HFFc6 (cell line): ENCODE data around the gene ECM1. TPM values are rescaled to one million over a fixed set of nuclear protein-coding genes. Genes with fewer than 3 reads are reported as not detected.

Experiments
- DNase-seq: peaks from one replicate; pipeline ENCODE4 v3.0.0-alpha.2; 2018
- H3K27ac Mint-ChIP-seq: 2 replicates; pipeline ENCODE4 v1.8.0; 2020; ENCODE audit warnings: mild to moderate bottlenecking, mixed read lengths
- H3K27me3 Mint-ChIP-seq: 2 replicates; pipeline ENCODE4 v1.8.0; 2021; ENCODE audit warnings: mild to moderate bottlenecking, moderate library complexity, mixed read lengths; ENCODE audit not compliant: insufficient read depth
- H3K36me3 Mint-ChIP-seq: 2 replicates; pipeline ENCODE4 v1.8.0; 2021; ENCODE audit warnings: low read depth, mixed read lengths
- H3K4me1 Mint-ChIP-seq: 2 replicates; pipeline ENCODE4 v1.8.0; 2020; ENCODE audit warnings: low read depth, mixed read lengths
- H3K4me3 Mint-ChIP-seq: 2 replicates; pipeline ENCODE4 v1.8.0; 2020; ENCODE audit warnings: mild to moderate bottlenecking, moderate library complexity, mixed read lengths
- H3K9me3 Mint-ChIP-seq: 2 replicates; pipeline ENCODE4 v1.8.0; 2020; ENCODE audit warnings: mild to moderate bottlenecking, mixed read lengths
- total RNA-seq, 6 experiments: library from RNA; stranded (reverse); fragmentation: NEBNext Ultra II Directional; extraction: Animal tissue kit (Norgen Biotek cat#: 25700); gene quantifications; 2 replicates in 1 of 6; 3 replicates in 5 of 6; pipeline ENCODE4 v1.2.3, GENCODE V29; 2021
- TF ChIP-seq, protein P1 (sequence below): fragments of 200-600 bp; sonication (generic); IDR thresholded peaks from 2 replicates; pipeline ENCODE4 v1.5.0; 2021; ENCODE audit warnings: antibody characterized with exemption, mild to moderate bottlenecking

Gene ECM1
- total RNA-seq, 6 experiments from 2014 or later: 30.8 to 52.0 (median 46.5) TPM

DNA sequence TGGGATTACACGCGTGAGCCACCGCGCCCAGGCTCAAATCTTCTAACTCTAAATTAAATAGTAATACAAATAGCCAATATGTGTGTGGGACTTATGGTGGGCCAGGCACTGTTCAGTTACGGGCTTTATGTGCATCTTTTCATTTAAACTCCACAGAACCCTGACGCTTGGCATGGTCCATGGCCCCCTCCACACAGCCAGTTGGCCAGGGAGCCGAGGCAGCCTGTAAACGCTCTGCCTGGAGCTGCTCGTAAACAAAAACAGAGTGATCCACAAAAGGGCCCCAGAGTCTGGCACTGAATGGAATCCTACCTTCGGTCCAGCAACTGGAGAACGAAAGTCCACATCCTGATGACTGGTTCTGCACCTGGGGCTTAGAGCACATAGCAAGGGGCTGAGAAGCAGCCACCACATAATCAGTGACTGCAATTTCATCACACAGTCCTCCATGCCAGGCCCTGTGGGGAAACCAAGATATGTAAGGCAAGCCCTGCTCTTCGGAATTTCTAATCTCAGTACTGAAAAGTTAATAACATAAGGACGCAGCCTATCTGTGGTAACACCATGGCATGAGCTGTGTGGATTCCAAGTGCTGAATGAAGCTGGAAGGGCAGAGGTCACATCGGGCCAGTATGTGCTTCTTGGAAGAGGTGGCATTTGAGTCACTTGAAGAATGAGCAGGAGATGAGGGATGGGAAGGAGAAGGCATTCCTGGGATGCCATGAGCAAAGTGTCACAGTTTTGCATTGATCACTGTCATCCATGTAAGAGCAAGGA is 27.8 kb downstream of the ECM1 start:
- Mint-ChIP-seq H3K27me3 (peaks cover 6% of the 10 kb centered on the region; the same call in 1 of the 2 replicates), H3K27ac (peak overlapping the region; percentile 90), H3K9me3 (no peaks in the 10 kb centered on the region), H3K36me3 (no peaks in the 10 kb centered on the region), H3K4me3 (peak overlapping the region; percentile 0; the same call in 1 of the 2 replicates), H3K4me1 (peaks cover 61% of the 10 kb centered on the region)
- TF ChIP-seq, protein P1, sequence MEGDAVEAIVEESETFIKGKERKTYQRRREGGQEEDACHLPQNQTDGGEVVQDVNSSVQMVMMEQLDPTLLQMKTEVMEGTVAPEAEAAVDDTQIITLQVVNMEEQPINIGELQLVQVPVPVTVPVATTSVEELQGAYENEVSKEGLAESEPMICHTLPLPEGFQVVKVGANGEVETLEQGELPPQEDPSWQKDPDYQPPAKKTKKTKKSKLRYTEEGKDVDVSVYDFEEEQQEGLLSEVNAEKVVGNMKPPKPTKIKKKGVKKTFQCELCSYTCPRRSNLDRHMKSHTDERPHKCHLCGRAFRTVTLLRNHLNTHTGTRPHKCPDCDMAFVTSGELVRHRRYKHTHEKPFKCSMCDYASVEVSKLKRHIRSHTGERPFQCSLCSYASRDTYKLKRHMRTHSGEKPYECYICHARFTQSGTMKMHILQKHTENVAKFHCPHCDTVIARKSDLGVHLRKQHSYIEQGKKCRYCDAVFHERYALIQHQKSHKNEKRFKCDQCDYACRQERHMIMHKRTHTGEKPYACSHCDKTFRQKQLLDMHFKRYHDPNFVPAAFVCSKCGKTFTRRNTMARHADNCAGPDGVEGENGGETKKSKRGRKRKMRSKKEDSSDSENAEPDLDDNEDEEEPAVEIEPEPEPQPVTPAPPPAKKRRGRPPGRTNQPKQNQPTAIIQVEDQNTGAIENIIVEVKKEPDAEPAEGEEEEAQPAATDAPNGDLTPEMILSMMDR: no peak
- peak; percentile 71 for DNase-seq

- DNase-seq: no peak
- H3K36me3 Mint-ChIP-seq: no peaks in the 10 kb centered on the region
- no peak overlapping the region for H3K4me3 Mint-ChIP-seq
- H3K4me1 Mint-ChIP-seq: peaks cover 57% of the 10 kb centered on the region
- peak overlapping the region; percentile 90 for H3K27ac Mint-ChIP-seq
- H3K27me3 Mint-ChIP-seq: peaks cover 4% of the 10 kb centered on the region; the same call in 1 of the 2 replicates
- TF ChIP-seq, protein P1: no peak
- H3K9me3 Mint-ChIP-seq: no peaks in the 10 kb centered on the region
Observed at GRCh38 chr1:150536836-150537731, 29.2 kb downstream of the ECM1 start.

GRCh38 chr1:150537732-150538684 is 30.1 kb downstream of the ECM1 start:
- TF ChIP-seq, protein P1: peak; percentile 59
- peaks cover 3% of the 10 kb centered on the region; the same call in 1 of the 2 replicates for H3K27me3 Mint-ChIP-seq
- H3K27ac Mint-ChIP-seq: peak overlapping the region; percentile 90
- peak; percentile 83 for DNase-seq
- H3K36me3 Mint-ChIP-seq: no peaks in the 10 kb centered on the region
- H3K4me3 Mint-ChIP-seq: peak overlapping the region; percentile 47
- peaks cover 48% of the 10 kb centered on the region for H3K4me1 Mint-ChIP-seq
- H3K9me3 Mint-ChIP-seq: no peaks in the 10 kb centered on the region

DNA sequence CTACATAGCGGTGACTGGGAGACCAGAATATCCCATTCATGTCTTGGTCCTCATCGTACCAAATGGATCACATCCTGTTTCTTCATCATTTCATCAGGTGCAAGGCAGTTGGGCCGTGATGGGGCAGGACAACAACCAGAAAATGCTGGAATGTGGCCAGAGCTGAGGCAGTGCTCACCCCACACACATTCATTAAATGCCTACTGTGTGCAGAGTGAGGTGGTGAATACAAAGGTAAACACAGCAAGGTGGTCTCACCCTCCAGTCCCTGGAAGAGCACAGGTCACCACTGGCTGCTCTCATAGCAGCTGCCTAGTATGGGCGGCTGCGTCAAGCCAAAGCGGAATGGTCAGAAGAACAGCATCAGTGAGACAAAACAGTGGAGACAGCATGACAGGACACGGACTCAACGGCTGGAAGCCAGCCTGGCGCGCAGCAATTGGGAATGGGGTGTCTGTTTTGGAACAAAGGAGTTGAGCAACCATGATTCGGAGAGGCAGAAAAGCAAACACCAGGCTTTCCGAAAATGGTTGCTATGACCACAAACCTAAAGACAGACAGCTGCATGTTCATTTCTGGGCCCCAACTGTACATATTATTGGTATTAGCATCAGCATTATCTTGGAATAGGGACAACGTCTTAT is 35.7 kb downstream of the ECM1 start:
- no peaks in the 10 kb centered on the region for H3K36me3 Mint-ChIP-seq
- H3K27me3 Mint-ChIP-seq: peaks cover 6% of the 10 kb centered on the region
- DNase-seq: no peak
- H3K4me1 Mint-ChIP-seq: peaks cover 12% of the 10 kb centered on the region
- H3K4me3 Mint-ChIP-seq: no peak overlapping the region
- no peak overlapping the region for H3K27ac Mint-ChIP-seq
- no peaks in the 10 kb centered on the region for H3K9me3 Mint-ChIP-seq
- TF ChIP-seq, protein P1: no peak
